NT2/D1 (cell line): Measurements from ENCODE around the gene TTC23.

Experiments
- SUZ12 ChIP-seq: IDR thresholded peaks from 2 replicates; pipeline ENCODE4 v1.6.1; 2011; ENCODE audit not compliant: insufficient read length, insufficient read depth; ENCODE audit errors: extremely low read depth
- YY1 ChIP-seq: IDR thresholded peaks from 2 replicates; pipeline ENCODE4 v1.6.1; 2011; ENCODE audit not compliant: insufficient read length, insufficient read depth
- ZNF274 ChIP-seq: IDR thresholded peaks from 2 replicates; pipeline ENCODE4 v1.6.1; 2011; ENCODE audit warnings: mild to moderate bottlenecking, low read depth, low read length

GRCh38 chr15:99267957-99268356, 18.6 kb upstream of the TTC23 start:
- no peak for TF ChIP-seq YY1
- no peak for TF ChIP-seq SUZ12
- TF ChIP-seq ZNF274 = no peak
